ENCODE measurements around the gene FRAS1. TPM values are rescaled to one million over a fixed set of nuclear protein-coding genes. Genes with fewer than 3 reads are reported as not detected.

The FRAS1 gene
- total and polyA plus RNA-seq, 2 of the 8 experiments (the other 6 are each of a cell fraction or from before 2014, with no cell fraction given), result 38.5 to 109 TPM

DNA sequence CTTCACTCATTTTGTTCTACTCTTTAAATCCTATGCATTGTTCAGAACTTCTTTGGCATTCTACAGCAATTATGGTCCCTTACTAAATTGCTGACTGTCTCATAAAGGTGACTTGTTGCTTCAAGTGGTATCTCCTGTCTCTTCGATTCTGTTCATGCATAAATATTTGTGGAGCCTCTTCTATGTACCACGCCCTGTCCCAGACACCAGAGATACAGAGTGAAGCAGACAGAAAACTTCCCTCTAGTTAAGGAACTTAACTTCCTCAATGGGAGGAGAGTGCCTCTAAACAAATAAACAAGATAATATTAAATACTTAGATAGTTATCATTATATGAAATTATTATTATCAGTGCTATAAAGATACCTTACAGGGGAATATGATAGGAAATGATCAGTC is 235.7 kb downstream of the FRAS1 start:
- FAIRE-seq (no peak), DNase-seq (ENCODE audit: low read depth in 1 of 2, low spot score in 2 of 2) (no peak)
- Histone ChIP-seq H4K5ac (ENCODE audit: insufficient read length, low read depth, low read length) (no peak overlapping the region), H3K4me2 (ENCODE audit: insufficient read depth in 1 of 2, low read depth in 2 of 2, low read length in 2 of 2) (no peak overlapping the region), H2BK120ac (replicated peaks; ENCODE audit: low read depth, low read length) (no peak overlapping the region), H3K18ac (ENCODE audit: extremely low read depth, low read length) (no peak overlapping the region), H3K23me2 (ENCODE audit: low read depth, low read length) (no peaks in the 10 kb centered on the region), H3K56ac (replicated peaks; ENCODE audit: insufficient read length, low read depth, low read length) (no peak overlapping the region), H2AK5ac (ENCODE audit: low read depth, low read length) (no peak overlapping the region), H3K27me3 (replicated peaks in 1 of 4; ENCODE audit: control insufficient read depth in 3 of 4, extremely low read depth in 1 of 4, insufficient read depth in 3 of 4, low read length in 3 of 4) (no peaks in the 10 kb centered on the region), H3K9me3 (ENCODE audit: insufficient read depth in 2 of 2, low read depth in 1 of 2, low read length in 1 of 2) (no peaks in the 10 kb centered on the region), H3K27ac (ENCODE audit: low read depth, low read length) (no peak overlapping the region), H2AFZ (ENCODE audit: low read length) (no peak overlapping the region), H4K91ac (replicated peaks; ENCODE audit: insufficient read length, low read length) (no peak overlapping the region), H3K79me1 (ENCODE audit: low read depth, low read length) (no peaks in the 10 kb centered on the region), H4K20me1 (replicated peaks in 1 of 2; ENCODE audit: control insufficient read depth in 1 of 2, insufficient read depth in 2 of 2, low read length in 2 of 2) (no peaks in the 10 kb centered on the region), H3K36me3 (ENCODE audit: control insufficient read depth in 2 of 4, insufficient read depth in 4 of 4, low read length in 3 of 4) (peaks cover 0 to 31% (median 8%) of the 10 kb centered on the region in 4 experiments; a peak in 4 of 8 replicates), H3K4me3 (ENCODE audit: extremely low read depth in 1 of 4, insufficient read depth in 2 of 4, low read depth in 3 of 4, low read length in 4 of 4) (no peak overlapping the region), H2BK15ac (ENCODE audit: low read length) (no peak overlapping the region), H2BK5ac (ENCODE audit: low read depth, low read length) (no peak overlapping the region), H3K4ac (replicated peaks; ENCODE audit: insufficient read length, low read depth, low read length) (no peak overlapping the region), H3K4me1 (replicated peaks in 1 of 4; ENCODE audit: control insufficient read depth in 3 of 4, insufficient read depth in 4 of 4, low read length in 3 of 4) (no peaks in the 10 kb centered on the region), H3K23ac (ENCODE audit: insufficient read length) (no peak overlapping the region), H2BK20ac (ENCODE audit: low read length) (no peak overlapping the region), H2BK12ac (ENCODE audit: low read depth, low read length) (no peak overlapping the region), H3K79me2 (ENCODE audit: control insufficient read depth in 1 of 2, insufficient read depth in 2 of 2, low read length in 2 of 2) (no peaks in the 10 kb centered on the region), H3K14ac (ENCODE audit: insufficient read length) (no peak overlapping the region), H4K8ac (ENCODE audit: extremely low read depth, insufficient read depth, low read length) (no peak overlapping the region), H3K9ac (replicated peaks in 1 of 4; ENCODE audit: extremely low read depth in 1 of 4, low read depth in 3 of 4, low read length in 3 of 4) (no peak overlapping the region)
- no peak for TF ChIP-seq KDM1A (IDR thresholded peaks at IDR 0.05; ENCODE audit: borderline replicate concordance, low read length)
- no peak for TF ChIP-seq RNF2 (IDR thresholded peaks at IDR 0.05; ENCODE audit: borderline replicate concordance, low read depth, low read length, missing control alignments, poor library complexity, severe bottlenecking)
- no peak for TF ChIP-seq SIX5 (IDR thresholded peaks at IDR 0.05; ENCODE audit: low read depth, low read length)
- TF ChIP-seq, protein P1, sequence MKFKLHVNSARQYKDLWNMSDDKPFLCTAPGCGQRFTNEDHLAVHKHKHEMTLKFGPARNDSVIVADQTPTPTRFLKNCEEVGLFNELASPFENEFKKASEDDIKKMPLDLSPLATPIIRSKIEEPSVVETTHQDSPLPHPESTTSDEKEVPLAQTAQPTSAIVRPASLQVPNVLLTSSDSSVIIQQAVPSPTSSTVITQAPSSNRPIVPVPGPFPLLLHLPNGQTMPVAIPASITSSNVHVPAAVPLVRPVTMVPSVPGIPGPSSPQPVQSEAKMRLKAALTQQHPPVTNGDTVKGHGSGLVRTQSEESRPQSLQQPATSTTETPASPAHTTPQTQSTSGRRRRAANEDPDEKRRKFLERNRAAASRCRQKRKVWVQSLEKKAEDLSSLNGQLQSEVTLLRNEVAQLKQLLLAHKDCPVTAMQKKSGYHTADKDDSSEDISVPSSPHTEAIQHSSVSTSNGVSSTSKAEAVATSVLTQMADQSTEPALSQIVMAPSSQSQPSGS (IDR thresholded peaks at IDR 0.05; ENCODE audit: low read length), result no peak
- TF ChIP-seq BCL11A (IDR thresholded peaks at IDR 0.05; ENCODE audit: low read depth in 2 of 2, low read length in 2 of 2), result no peak
- TF ChIP-seq, protein P2, sequence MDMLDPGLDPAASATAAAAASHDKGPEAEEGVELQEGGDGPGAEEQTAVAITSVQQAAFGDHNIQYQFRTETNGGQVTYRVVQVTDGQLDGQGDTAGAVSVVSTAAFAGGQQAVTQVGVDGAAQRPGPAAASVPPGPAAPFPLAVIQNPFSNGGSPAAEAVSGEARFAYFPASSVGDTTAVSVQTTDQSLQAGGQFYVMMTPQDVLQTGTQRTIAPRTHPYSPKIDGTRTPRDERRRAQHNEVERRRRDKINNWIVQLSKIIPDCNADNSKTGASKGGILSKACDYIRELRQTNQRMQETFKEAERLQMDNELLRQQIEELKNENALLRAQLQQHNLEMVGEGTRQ (IDR thresholded peaks at IDR 0.05; ENCODE audit: low read length), result no peak
- TF ChIP-seq EGR1 (IDR thresholded peaks at IDR 0.05; ENCODE audit: borderline replicate concordance, low read depth, low read length), result no peak
- no peak for TF ChIP-seq BACH1 (IDR thresholded peaks at IDR 0.05; ENCODE audit: low read length)
- TF ChIP-seq POLR2AphosphoS5 (IDR thresholded peaks at IDR 0.05; ENCODE audit: low read depth, low read length), result no peak
- TF ChIP-seq SAP30 (IDR thresholded peaks at IDR 0.05; ENCODE audit: insufficient read depth, insufficient replicate concordance, low read length), result no peak
- TF ChIP-seq GTF2F1 (IDR thresholded peaks at IDR 0.05; ENCODE audit: borderline replicate concordance, low read depth, low read length), result no peak
- ChIA-PET CTCF (ENCODE audit: partially characterized antibody) (interaction anchor here (0.8 to 1.2 kb wide), 2 partner anchors 30 to 233 kb away, joined by 3 read pairs; no protein-coding TSS in a partner anchor), POLR2A (ENCODE audit: partially characterized antibody) (no interaction called here)
- 92% methylated on average over 2 of the region's 2 CpGs; no CpG with 5 or more reads in 1 of the 2 experiments for WGBS, 2 experiments (ENCODE audit: extremely low coverage in 1 of 2, insufficient coverage in 1 of 2, insufficient read length in 1 of 2, insufficient replicate concordance in 2 of 2, low coverage in 1 of 2, low lambda C conversion rate in 2 of 2, missing lambda C conversion rate in 1 of 2)

Measured in H1 (cell line).